HL-60 (cell line): ENCODE data around the gene MKKS.

ENCODE experiments used
- DNase-seq, 2 experiments: peaks; one replicate each; pipeline ENCODE4 v3.0.0-alpha.2; 2010 to 2020; ENCODE audit warnings: low read depth in 1 of 2, low spot score in 1 of 2
- H3K27ac ChIP-seq: fragments of 250-450 bp; sonication (Bioruptor Pico); replicated peaks from 2 replicates; pipeline ENCODE4 v1.5.1; 2020; ENCODE audit warnings: mild to moderate bottlenecking, moderate library complexity
- H3K27me3 ChIP-seq: fragments of 250-450 bp; sonication (Bioruptor Pico); 2 replicates; pipeline ENCODE4 v1.5.1; 2021; ENCODE audit warnings: mild to moderate bottlenecking, moderate library complexity; ENCODE audit not compliant: insufficient read depth, poor library complexity, severe bottlenecking
- H3K4me3 ChIP-seq: replicated peaks from 2 replicates; pipeline ENCODE4 v1.5.1; 2011; ENCODE audit warnings: mild to moderate bottlenecking, control low read depth, low read length; ENCODE audit not compliant: insufficient read depth
- GABPA ChIP-seq: IDR thresholded peaks from 2 replicates; pipeline ENCODE4 v1.6.1; 2012; ENCODE audit warnings: low read depth
- POLR2AphosphoS5 ChIP-seq: IDR thresholded peaks from 2 replicates; pipeline ENCODE4 v1.6.1; 2012; ENCODE audit warnings: low read depth
- SPI1 ChIP-seq: IDR thresholded peaks from 2 replicates; pipeline ENCODE4 v1.6.1; 2012; ENCODE audit warnings: low read depth, mild to moderate bottlenecking, borderline replicate concordance
- TF ChIP-seq, protein P1 (sequence below): IDR thresholded peaks from 2 replicates; pipeline ENCODE4 v1.6.1; 2012; ENCODE audit warnings: low read depth; ENCODE audit not compliant: insufficient replicate concordance
- TF ChIP-seq, protein P2 (sequence below): IDR thresholded peaks from one replicate; pipeline ENCODE4 v1.5.1; 2011; ENCODE audit warnings: low read length, control low read depth, inconsistent platforms; ENCODE audit not compliant: insufficient read depth

MKKS gene

GRCh38 chr20:10475225-10475624, 41.2 kb upstream of the MKKS start:
- no peaks in the 10 kb centered on the region for H3K27me3 ChIP-seq
- no peak for TF ChIP-seq POLR2AphosphoS5
- TF ChIP-seq, protein P1, sequence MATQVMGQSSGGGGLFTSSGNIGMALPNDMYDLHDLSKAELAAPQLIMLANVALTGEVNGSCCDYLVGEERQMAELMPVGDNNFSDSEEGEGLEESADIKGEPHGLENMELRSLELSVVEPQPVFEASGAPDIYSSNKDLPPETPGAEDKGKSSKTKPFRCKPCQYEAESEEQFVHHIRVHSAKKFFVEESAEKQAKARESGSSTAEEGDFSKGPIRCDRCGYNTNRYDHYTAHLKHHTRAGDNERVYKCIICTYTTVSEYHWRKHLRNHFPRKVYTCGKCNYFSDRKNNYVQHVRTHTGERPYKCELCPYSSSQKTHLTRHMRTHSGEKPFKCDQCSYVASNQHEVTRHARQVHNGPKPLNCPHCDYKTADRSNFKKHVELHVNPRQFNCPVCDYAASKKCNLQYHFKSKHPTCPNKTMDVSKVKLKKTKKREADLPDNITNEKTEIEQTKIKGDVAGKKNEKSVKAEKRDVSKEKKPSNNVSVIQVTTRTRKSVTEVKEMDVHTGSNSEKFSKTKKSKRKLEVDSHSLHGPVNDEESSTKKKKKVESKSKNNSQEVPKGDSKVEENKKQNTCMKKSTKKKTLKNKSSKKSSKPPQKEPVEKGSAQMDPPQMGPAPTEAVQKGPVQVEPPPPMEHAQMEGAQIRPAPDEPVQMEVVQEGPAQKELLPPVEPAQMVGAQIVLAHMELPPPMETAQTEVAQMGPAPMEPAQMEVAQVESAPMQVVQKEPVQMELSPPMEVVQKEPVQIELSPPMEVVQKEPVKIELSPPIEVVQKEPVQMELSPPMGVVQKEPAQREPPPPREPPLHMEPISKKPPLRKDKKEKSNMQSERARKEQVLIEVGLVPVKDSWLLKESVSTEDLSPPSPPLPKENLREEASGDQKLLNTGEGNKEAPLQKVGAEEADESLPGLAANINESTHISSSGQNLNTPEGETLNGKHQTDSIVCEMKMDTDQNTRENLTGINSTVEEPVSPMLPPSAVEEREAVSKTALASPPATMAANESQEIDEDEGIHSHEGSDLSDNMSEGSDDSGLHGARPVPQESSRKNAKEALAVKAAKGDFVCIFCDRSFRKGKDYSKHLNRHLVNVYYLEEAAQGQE = no peak
- no peak for TF ChIP-seq SPI1
- DNase-seq = peak in 1 of 2 experiments; percentile 30
- H3K27ac ChIP-seq = peak overlapping the region; percentile 77
- no peak overlapping the region for H3K4me3 ChIP-seq

DNA sequence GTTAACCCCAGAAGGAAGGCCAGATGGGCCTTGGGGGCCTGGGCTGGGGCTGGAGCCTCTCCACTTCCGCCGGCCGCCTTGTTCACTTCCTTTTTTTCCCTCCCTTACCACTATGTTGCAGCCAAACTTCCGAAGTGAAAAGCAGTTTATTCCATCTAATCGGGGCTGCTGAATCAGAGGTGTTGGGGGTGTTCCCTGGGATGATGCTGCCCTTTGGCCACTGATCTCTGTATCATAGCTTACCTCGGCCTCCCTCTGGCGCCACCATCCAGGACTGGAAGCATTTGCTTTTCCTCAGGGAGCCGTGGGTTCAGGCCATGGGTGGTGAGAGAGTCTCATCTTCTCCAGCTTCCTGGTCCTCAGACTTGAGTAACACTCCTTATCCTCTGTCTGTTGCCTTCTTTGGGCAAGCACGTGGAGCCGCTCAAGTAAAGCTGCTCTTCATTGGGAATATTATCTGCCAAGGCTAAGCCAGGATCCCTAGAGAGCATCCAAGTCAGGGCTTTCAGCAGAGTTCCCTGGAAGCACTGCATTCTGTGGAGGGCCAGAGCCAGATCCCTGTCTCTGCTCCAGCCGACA, 40.7 kb upstream of the MKKS start:
- Histone ChIP-seq H3K27me3 (no peaks in the 10 kb centered on the region), H3K27ac (peak overlapping the region; percentile 77), H3K4me3 (no peak overlapping the region)
- DNase-seq = peak; percentile 72 to 82
- TF ChIP-seq, protein P2, sequence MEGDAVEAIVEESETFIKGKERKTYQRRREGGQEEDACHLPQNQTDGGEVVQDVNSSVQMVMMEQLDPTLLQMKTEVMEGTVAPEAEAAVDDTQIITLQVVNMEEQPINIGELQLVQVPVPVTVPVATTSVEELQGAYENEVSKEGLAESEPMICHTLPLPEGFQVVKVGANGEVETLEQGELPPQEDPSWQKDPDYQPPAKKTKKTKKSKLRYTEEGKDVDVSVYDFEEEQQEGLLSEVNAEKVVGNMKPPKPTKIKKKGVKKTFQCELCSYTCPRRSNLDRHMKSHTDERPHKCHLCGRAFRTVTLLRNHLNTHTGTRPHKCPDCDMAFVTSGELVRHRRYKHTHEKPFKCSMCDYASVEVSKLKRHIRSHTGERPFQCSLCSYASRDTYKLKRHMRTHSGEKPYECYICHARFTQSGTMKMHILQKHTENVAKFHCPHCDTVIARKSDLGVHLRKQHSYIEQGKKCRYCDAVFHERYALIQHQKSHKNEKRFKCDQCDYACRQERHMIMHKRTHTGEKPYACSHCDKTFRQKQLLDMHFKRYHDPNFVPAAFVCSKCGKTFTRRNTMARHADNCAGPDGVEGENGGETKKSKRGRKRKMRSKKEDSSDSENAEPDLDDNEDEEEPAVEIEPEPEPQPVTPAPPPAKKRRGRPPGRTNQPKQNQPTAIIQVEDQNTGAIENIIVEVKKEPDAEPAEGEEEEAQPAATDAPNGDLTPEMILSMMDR = no peak
- TF ChIP-seq SPI1 = peak; percentile 99
- TF ChIP-seq POLR2AphosphoS5 = peak; percentile 94
- TF ChIP-seq, protein P1 = no peak
- TF ChIP-seq GABPA = peak; percentile 67

GRCh38 chr20:10472871-10473270, 38.8 kb upstream of the MKKS start:
- H3K27me3 ChIP-seq = no peaks in the 10 kb centered on the region
- no peak for DNase-seq
- H3K27ac ChIP-seq = no peak overlapping the region
- H3K4me3 ChIP-seq = no peak overlapping the region
- TF ChIP-seq POLR2AphosphoS5 (no peak), GABPA (no peak), SPI1 (no peak)
- TF ChIP-seq, protein P2 = no peak
- TF ChIP-seq, protein P1 = no peak

DNA sequence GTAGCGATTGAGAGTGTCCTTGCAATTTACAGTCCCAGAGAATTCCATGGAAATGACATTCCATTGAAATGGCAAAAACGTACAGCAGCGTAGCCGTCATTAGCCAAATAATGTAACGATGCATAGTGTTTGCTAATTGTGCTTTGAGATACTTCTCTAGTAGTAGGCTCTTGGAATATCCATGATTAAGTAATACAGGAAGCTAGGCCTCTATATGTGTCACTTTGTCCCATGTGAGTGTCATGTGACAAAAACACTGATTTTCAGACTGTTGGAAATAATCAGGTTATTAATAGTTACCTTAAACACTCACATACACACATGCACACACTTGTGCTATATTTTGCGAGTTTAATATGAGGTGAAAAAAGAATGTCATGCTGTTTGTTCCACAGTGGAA, 36.3 kb upstream of the MKKS start:
- no peak for TF ChIP-seq SPI1
- TF ChIP-seq, protein P1 = no peak
- TF ChIP-seq, protein P2 = no peak
- no peak for TF ChIP-seq POLR2AphosphoS5
- TF ChIP-seq GABPA = no peak
- no peak overlapping the region for H3K4me3 ChIP-seq
- DNase-seq = no peak
- H3K27ac ChIP-seq = peak overlapping the region; percentile 77
- no peaks in the 10 kb centered on the region for H3K27me3 ChIP-seq
